MCF 10A (cell line): Measurements from ENCODE around the gene TMC6. TPM values are rescaled to one million over a fixed set of nuclear protein-coding genes. Genes with fewer than 3 reads are reported as not detected.

ENCODE experiments used
- BruUV-seq: library from RNA; stranded (reverse); fragments of 400-500 nt; replicated peaks from 2 replicates; lab custom pipeline; 2021; lab: Mats Ljungman, UMichigan
- CTCF ChIA-PET: fragments of 300-600 bp; sonication (Branson Sonifier 250); formaldehyde crosslinking; extraction: SDS; loops from one replicate; lab custom pipeline; 2021; ENCODE audit warnings: antibody characterized with exemption, inconsistent platforms; lab: Yijun Ruan, JAX
- POLR2A ChIA-PET: fragments of 300-600, 350-650 bp; sonication (Branson Sonifier 250); formaldehyde crosslinking; extraction: SDS; loops from one replicate; lab custom pipeline; 2020; ENCODE audit warnings: antibody characterized with exemption, inconsistent platforms; lab: Yijun Ruan, JAX
- DNase-seq: peaks from one replicate; pipeline ENCODE4 v3.0.0-alpha.2; 2018; ENCODE audit not compliant: unreplicated experiment
- H3K27ac Mint-ChIP-seq: one replicate; pipeline ENCODE4 v1.8.0; 2022; ENCODE audit warnings: mild to moderate bottlenecking, low read depth, mixed read lengths; ENCODE audit not compliant: unreplicated experiment
- H3K27me3 Mint-ChIP-seq: one replicate; pipeline ENCODE4 v1.8.0; 2022; ENCODE audit warnings: mixed read lengths; ENCODE audit not compliant: insufficient read depth, unreplicated experiment
- H3K36me3 Mint-ChIP-seq: one replicate; pipeline ENCODE4 v1.8.0; 2022; ENCODE audit warnings: mild to moderate bottlenecking, moderate library complexity, mixed read lengths; ENCODE audit not compliant: insufficient read depth, unreplicated experiment
- H3K4me1 Mint-ChIP-seq: one replicate; pipeline ENCODE4 v1.8.0; 2022; ENCODE audit warnings: mixed read lengths; ENCODE audit not compliant: insufficient read depth, unreplicated experiment
- H3K4me3 Mint-ChIP-seq: one replicate; pipeline ENCODE4 v1.8.0; 2022; ENCODE audit warnings: mild to moderate bottlenecking, moderate library complexity, mixed read lengths; ENCODE audit not compliant: unreplicated experiment
- H3K9me3 Mint-ChIP-seq: one replicate; pipeline ENCODE4 v1.8.0; 2022; ENCODE audit warnings: mixed read lengths; ENCODE audit not compliant: unreplicated experiment
- CTCF ChIP-seq: fragments of 200-600 bp; IDR thresholded peaks from one replicate; pipeline ENCODE4 v1.8.0; 2022; ENCODE audit warnings: antibody characterized with exemption, mild to moderate bottlenecking; ENCODE audit not compliant: unreplicated experiment
- intact Hi-C: fragments of 100-400 bp; cut with micrococcal nuclease; formaldehyde crosslinking; loops from 2 replicates; pipeline ENCODE4 v1.14.1; 2022
- total RNA-seq: library from RNA; stranded (reverse); gene quantifications from 2 replicates; pipeline ENCODE4 v1.2.3, GENCODE V29; 2022

TMC6 gene
- total RNA-seq, 1 experiment from 2014 or later: 3.1 TPM

DNA sequence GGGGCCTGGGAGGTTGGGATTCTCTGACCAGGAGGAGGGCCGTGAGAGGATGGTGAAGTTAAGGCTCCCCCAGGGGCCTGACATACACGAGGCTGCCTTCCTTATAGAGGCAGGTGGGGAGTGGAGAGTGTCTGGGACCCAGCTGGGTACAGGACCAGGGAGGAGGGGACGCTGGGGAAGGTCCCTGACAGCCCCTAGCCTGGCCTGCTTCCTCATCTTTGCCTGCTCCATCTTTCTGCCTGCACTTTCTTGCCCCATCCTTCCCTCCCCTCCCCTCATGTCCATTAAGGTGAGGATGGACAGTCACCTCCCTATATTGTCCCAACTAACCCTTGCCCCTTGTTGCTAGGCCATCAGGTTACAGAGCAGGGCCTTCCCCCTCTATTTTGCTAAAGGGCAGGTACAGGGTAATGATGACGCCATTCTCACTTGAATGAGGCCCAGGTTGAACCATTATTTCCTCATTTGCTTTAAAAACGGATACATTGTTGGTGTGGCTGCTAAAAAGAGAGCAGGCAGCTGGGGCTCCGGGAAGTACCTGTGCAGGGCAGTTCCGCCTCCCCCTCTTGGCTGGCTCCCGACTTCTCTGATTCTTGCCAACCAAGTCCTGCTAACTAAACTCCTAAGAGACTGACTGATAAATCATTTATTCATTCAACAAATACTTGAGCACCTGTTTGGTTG lies 18.9 kb upstream of the TMC6 start:
- H3K36me3 Mint-ChIP-seq: no peaks in the 10 kb centered on the region
- no peak overlapping the region for H3K27ac Mint-ChIP-seq
- H3K9me3 Mint-ChIP-seq: no peaks in the 10 kb centered on the region
- no peak for TF ChIP-seq CTCF
- CTCF ChIA-PET: no interaction called here
- DNase-seq: no peak
- intact Hi-C loops: no loop called here
- no peaks in the 10 kb centered on the region for H3K27me3 Mint-ChIP-seq
- no peak overlapping the region for H3K4me3 Mint-ChIP-seq
- POLR2A ChIA-PET: no interaction called here
- no TSS peak for BruUV-seq
- peaks cover 10% of the 10 kb centered on the region for H3K4me1 Mint-ChIP-seq

GRCh38 chr17:78146881-78147280 lies 18.3 kb upstream of the TMC6 start:
- Mint-ChIP-seq H3K27ac (no peak overlapping the region), H3K36me3 (no peaks in the 10 kb centered on the region), H3K27me3 (no peaks in the 10 kb centered on the region), H3K4me3 (no peak overlapping the region), H3K4me1 (peaks cover 10% of the 10 kb centered on the region), H3K9me3 (no peaks in the 10 kb centered on the region)
- ChIA-PET CTCF (interaction anchor here (1.0 kb wide), 1 partner anchor 276 kb away, joined by 3 read pairs; no protein-coding TSS in a partner anchor), POLR2A (no interaction called here)
- no TSS peak for BruUV-seq
- TF ChIP-seq CTCF: no peak
- DNase-seq: no peak
- intact Hi-C loops: no loop called here

GRCh38 chr17:78146471-78146869 lies 17.9 kb upstream of the TMC6 start:
- TF ChIP-seq CTCF: no peak
- no peaks in the 10 kb centered on the region for H3K27me3 Mint-ChIP-seq
- CTCF ChIA-PET: interaction anchor here (1.0 kb wide), 1 partner anchor 276 kb away, joined by 3 read pairs; no protein-coding TSS in a partner anchor
- H3K27ac Mint-ChIP-seq: no peak overlapping the region
- DNase-seq: no peak
- H3K4me1 Mint-ChIP-seq: peaks cover 10% of the 10 kb centered on the region
- H3K36me3 Mint-ChIP-seq: no peaks in the 10 kb centered on the region
- no TSS peak for BruUV-seq
- no peaks in the 10 kb centered on the region for H3K9me3 Mint-ChIP-seq
- H3K4me3 Mint-ChIP-seq: no peak overlapping the region
- POLR2A ChIA-PET: no interaction called here
- intact Hi-C loops: no loop called here

DNA sequence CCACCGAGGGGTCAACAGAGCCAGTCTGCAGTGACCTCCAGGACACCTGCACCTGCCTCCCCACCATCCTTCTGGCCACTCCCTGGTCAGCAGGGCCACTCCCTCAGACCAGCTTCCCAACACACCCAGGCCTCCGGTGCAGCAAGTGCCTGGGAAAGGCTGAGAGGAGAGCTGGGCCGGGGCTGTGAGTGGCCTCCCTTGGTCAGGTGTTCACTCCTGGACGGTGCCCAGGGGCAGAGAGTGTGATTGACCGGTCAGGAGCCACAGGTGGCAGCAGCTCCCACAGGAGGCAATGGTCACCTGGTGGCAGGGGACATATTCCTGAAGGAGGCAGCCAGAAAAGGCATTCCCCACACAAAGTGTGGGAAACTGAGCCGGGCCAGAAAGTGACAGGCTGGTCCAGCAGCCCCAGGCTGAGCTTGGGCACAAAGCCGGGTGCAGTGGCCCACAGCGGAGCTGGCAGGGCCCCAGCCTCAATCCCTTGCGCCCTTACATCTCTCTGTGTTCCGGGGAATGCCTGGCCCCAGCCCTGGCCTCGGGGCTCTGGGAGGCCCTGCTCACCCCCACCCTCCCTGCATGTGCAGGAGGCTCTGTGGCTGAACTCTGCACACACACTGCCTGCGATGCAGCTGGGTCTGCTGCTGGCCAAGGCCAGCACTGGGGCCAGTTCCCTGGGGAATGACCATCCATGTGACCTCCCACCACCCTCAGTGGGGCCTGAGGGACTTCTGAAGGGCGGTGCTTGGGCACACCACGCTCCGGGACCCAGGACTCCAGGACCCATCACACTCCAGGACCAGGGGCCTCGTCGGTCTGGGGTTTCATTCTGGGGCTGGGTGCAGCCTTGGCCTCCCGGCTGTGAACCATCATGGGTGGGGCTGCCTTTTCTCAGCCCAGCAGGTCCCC lies 16.4 kb upstream of the TMC6 start:
- ChIA-PET POLR2A (interaction anchor here (0.7 to 2.7 kb wide), 5 partner anchors 8 to 171 kb away, joined by 3 to 12 read pairs (median 4); partner anchors contain the start of gene SYNGR2), CTCF (interaction anchor here (0.5 to 1.0 kb wide), 4 partner anchors 17 to 1597 kb away, joined by 3 to 4 read pairs (median 4); no protein-coding TSS in a partner anchor)
- H3K4me3 Mint-ChIP-seq: no peak overlapping the region
- H3K36me3 Mint-ChIP-seq: no peaks in the 10 kb centered on the region
- H3K4me1 Mint-ChIP-seq: peaks cover 15% of the 10 kb centered on the region
- DNase-seq: no peak
- no peak overlapping the region for H3K27ac Mint-ChIP-seq
- intact Hi-C loops: no loop called here
- H3K27me3 Mint-ChIP-seq: no peaks in the 10 kb centered on the region
- TF ChIP-seq CTCF: no peak
- BruUV-seq: no TSS peak
- H3K9me3 Mint-ChIP-seq: no peaks in the 10 kb centered on the region
